ENCODE measurements around the gene LIMS1. TPM values are rescaled to one million over a fixed set of nuclear protein-coding genes. Genes with fewer than 3 reads are reported as not detected.

LIMS1 gene
- total RNA-seq, 1 experiment from 2014 or later, result 56.2 TPM

GRCh38 chr2:108586116-108586515 lies 51.8 kb downstream of the LIMS1 start:
- POLR2A ChIA-PET, result no interaction called here
- no peak for ATAC-seq
- TF ChIP-seq ATF3 (IDR thresholded peaks at IDR 0.05), result no peak
- no peak for TF ChIP-seq RAD21 (IDR thresholded peaks at IDR 0.05; ENCODE audit: low read depth)
- TF ChIP-seq EZH2 (IDR thresholded peaks at IDR 0.05), result no peak
- TF ChIP-seq MAX (IDR thresholded peaks at IDR 0.05), result no peak
- TF ChIP-seq SIN3A (IDR thresholded peaks at IDR 0.05; ENCODE audit: low read depth), result no peak
- TF ChIP-seq, protein P1, sequence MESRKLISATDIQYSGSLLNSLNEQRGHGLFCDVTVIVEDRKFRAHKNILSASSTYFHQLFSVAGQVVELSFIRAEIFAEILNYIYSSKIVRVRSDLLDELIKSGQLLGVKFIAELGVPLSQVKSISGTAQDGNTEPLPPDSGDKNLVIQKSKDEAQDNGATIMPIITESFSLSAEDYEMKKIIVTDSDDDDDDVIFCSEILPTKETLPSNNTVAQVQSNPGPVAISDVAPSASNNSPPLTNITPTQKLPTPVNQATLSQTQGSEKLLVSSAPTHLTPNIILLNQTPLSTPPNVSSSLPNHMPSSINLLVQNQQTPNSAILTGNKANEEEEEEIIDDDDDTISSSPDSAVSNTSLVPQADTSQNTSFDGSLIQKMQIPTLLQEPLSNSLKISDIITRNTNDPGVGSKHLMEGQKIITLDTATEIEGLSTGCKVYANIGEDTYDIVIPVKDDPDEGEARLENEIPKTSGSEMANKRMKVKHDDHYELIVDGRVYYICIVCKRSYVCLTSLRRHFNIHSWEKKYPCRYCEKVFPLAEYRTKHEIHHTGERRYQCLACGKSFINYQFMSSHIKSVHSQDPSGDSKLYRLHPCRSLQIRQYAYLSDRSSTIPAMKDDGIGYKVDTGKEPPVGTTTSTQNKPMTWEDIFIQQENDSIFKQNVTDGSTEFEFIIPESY (IDR thresholded peaks at IDR 0.05; ENCODE audit: extremely low read depth, insufficient replicate concordance, low read length), result no peak
- TF ChIP-seq ZNF274 (IDR thresholded peaks at IDR 0.05; ENCODE audit: low read depth, low read length), result no peak
- TF ChIP-seq POLR2A (IDR thresholded peaks at IDR 0.05; ENCODE audit: borderline replicate concordance, extremely low read depth, insufficient read depth, insufficient read length), result no peak
- TF ChIP-seq, protein P2, sequence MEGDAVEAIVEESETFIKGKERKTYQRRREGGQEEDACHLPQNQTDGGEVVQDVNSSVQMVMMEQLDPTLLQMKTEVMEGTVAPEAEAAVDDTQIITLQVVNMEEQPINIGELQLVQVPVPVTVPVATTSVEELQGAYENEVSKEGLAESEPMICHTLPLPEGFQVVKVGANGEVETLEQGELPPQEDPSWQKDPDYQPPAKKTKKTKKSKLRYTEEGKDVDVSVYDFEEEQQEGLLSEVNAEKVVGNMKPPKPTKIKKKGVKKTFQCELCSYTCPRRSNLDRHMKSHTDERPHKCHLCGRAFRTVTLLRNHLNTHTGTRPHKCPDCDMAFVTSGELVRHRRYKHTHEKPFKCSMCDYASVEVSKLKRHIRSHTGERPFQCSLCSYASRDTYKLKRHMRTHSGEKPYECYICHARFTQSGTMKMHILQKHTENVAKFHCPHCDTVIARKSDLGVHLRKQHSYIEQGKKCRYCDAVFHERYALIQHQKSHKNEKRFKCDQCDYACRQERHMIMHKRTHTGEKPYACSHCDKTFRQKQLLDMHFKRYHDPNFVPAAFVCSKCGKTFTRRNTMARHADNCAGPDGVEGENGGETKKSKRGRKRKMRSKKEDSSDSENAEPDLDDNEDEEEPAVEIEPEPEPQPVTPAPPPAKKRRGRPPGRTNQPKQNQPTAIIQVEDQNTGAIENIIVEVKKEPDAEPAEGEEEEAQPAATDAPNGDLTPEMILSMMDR (IDR thresholded peaks at IDR 0.05 in 2 of 3, conservative IDR thresholded peaks at IDR 0.05 in 1 of 3; ENCODE audit: borderline replicate concordance in 1 of 3, insufficient read depth in 1 of 3, low read depth in 2 of 3, low read length in 2 of 3), result no peak
- TF ChIP-seq POLR2AphosphoS5 (IDR thresholded peaks at IDR 0.05; ENCODE audit: low read depth, low read length), result no peak
- CTCF ChIA-PET, result no interaction called here
- Histone ChIP-seq H3K4me3 (replicated peaks in 1 of 2; ENCODE audit: low read depth in 1 of 2, low read length in 2 of 2) (no peak overlapping the region), H3K4me1 (ENCODE audit: control insufficient read depth in 1 of 2, insufficient read depth in 2 of 2, low read length in 2 of 2) (peaks cover 0 to 16% of the 10 kb centered on the region in 2 experiments; a peak in 1 of 4 replicates), H3K9me3 (ENCODE audit: control insufficient read depth in 1 of 2, insufficient read depth in 1 of 2, low read depth in 1 of 2, low read length in 2 of 2) (no peaks in the 10 kb centered on the region), H3K4me2 (ENCODE audit: low read length) (no peak overlapping the region), H3K36me3 (ENCODE audit: control insufficient read depth in 1 of 2, insufficient read depth in 2 of 2, low read length in 2 of 2) (no peaks in the 10 kb centered on the region), H3K27ac (ENCODE audit: low read depth, low read length) (no peak overlapping the region), H3K9me2 (ENCODE audit: insufficient read depth) (no peaks in the 10 kb centered on the region), H3K27me3 (ENCODE audit: insufficient read depth, low read length) (no peaks in the 10 kb centered on the region), H3K79me2 (ENCODE audit: insufficient read depth, low read length) (peaks cover 61% of the 10 kb centered on the region), H3K9ac (ENCODE audit: low read length) (no peak overlapping the region), H4K20me1 (ENCODE audit: insufficient read depth) (no peaks in the 10 kb centered on the region), H2AFZ (ENCODE audit: low read depth, low read length, poor library complexity, severe bottlenecking) (no peak overlapping the region)
- RAD21 ChIA-PET (ENCODE audit: low non-redundant PET in 1 of 2, low total read pairs in 2 of 2, uncharacterized antibody in 2 of 2, unreplicated experiment in 2 of 2), result no interaction called here
- no peak for DNase-seq (ENCODE audit: low read depth, low spot score)
- no TSS peak for BruUV-seq (replicated peaks)
- intact Hi-C loops (cut with micrococcal nuclease), result loop anchor here (10.0 kb wide), 1 partner anchor 651 kb away; no protein-coding TSS in a partner anchor
